Ovary (tissue), 9 donors: ENCODE data around the gene LBH. TPM values are rescaled to one million over a fixed set of nuclear protein-coding genes. Genes with fewer than 3 reads are reported as not detected.

Experiments used
- DNase-seq, 5 donors: peaks; one replicate each; pipeline ENCODE4 v3.0.0-alpha.2; 2019 to 2020
- H3K27ac ChIP-seq, 2 donors: fragments of 200-600 bp; one replicate each; pipeline versions ENCODE4 v1.5.1 to v1.8.0; 2019 to 2022
- H3K27me3 ChIP-seq: fragments of 200-600 bp; one replicate; pipeline ENCODE4 v1.8.0; 2022
- H3K36me3 ChIP-seq: fragments of 200-600 bp; sonication (generic); one replicate; pipeline ENCODE4 v1.5.1; 2019
- H3K4me1 ChIP-seq: one replicate; pipeline ENCODE4 v1.8.1; 2013; ENCODE audit warnings: mild to moderate bottlenecking, moderate library complexity; ENCODE audit not compliant: insufficient read depth
- H3K4me3 ChIP-seq: fragments of 200-600 bp; sonication (generic); one replicate; pipeline ENCODE4 v1.5.1; 2017
- H3K9me3 ChIP-seq, 2 donors: fragments of 200-600 bp in 1 of 2; sonication (generic) in 1 of 2; one replicate each; pipeline versions ENCODE4 v1.5.1 to v1.8.1; 2013 to 2019; ENCODE audit warnings: mild to moderate bottlenecking in 1 of 2, moderate library complexity in 1 of 2
- CTCF ChIP-seq, 3 donors: fragments of 450-650 bp in 2 of 3; fragments of 200-600 bp in 1 of 3; IDR thresholded peaks; one replicate each; pipeline versions ENCODE4 v1.5.1 to v1.8.0; 2016 to 2022; ENCODE audit warnings: antibody characterized with exemption in 3 of 3, mild to moderate bottlenecking in 1 of 3
- EP300 ChIP-seq: sonication (generic); formaldehyde crosslinking; IDR thresholded peaks from one replicate; pipeline ENCODE4 v1.6.1; 2017; ENCODE audit warnings: antibody characterized with exemption
- POLR2A ChIP-seq: fragments of 450-650 bp; IDR thresholded peaks from one replicate; pipeline ENCODE4 v1.6.1; 2017; ENCODE audit warnings: antibody characterized with exemption, mild to moderate bottlenecking, moderate library complexity
- WGBS, 3 donors: extraction: QIAGEN DNeasy Blood & Tissue Kit in 1 of 3; methylation state at CpG; one replicate each; pipeline versions ENCODE4 v1.1.5 to v1.1.7; 2013 to 2017; 5-methylcytosine and 5-hydroxymethylcytosine counted together
- intact Hi-C, 4 donors: fragments of 100-400 bp; cut with DNase I; formaldehyde crosslinking; loops; one replicate each; pipeline versions ENCODE4 v1.11.0 to v1.15.1; 2022 to 2023
- polyA plus RNA-seq, 2 donors: library from polyadenylated mRNA; stranded (reverse); fragments of 200-250 nt in 1 of 2; fragments of 350-450 nt in 1 of 2; fragmentation: Illumina TruSeq in 1 of 2; extraction: RNeasy Lipid Tissue Mini Kit (QIAGEN cat#74804) in 1 of 2; gene quantifications; one replicate each; pipeline ENCODE4 v1.2.3, GENCODE V29; 2013 to 2014
- total RNA-seq, 7 donors: library from RNA; depleted of rRNA in 2 of 7; stranded (reverse); fragments of >200 nt in 2 of 7; fragmentation: NEBNext Ultra II Directional in 3 of 7; extraction: Animal tissue kit (Norgen Biotek cat#: 25700) in 3 of 7; gene quantifications; one replicate each; pipeline versions ENCODE4 v1.1.0 to v1.2.4, GENCODE V29; 2016 to 2023
- donor health status: DM: no; HTN: no; CAD: no; lungs with moderate emphysema.
- donor health status: DM: no; HTN: no; CAD: no.
- donor health status: Bipolar disorder and iron deficiency.
- donor health status: DM: yes; HTN: yes; CAD: no.
- donor health status: DM: no; HTN: no; CAD: no.
- donor health status: DM: yes; HTN: yes; CAD: no.

The LBH gene
- total and polyA plus RNA-seq, 9 donors, result 50.4 to 260 (median 110) TPM

GRCh38 chr2:30285758-30286157 is 54.4 kb downstream of the LBH start:
- WGBS, 3 donors, result 80 to 90% (median 89%) methylated on average over 3 of the region's 3 CpGs
- no peaks in the 10 kb centered on the region for H3K27me3 ChIP-seq

GRCh38 chr2:30287190-30287840 is 56.0 kb downstream of the LBH start:
- 92 to 94% (median 94%) methylated on average over 1 of the region's 1 CpG for WGBS, 3 donors

More at GRCh38 chr2:30285758-30286157, 54.4 kb downstream of the LBH start:
- H3K4me3 ChIP-seq, result no peak overlapping the region
- no peak for DNase-seq
- no peak overlapping the region for H3K27ac ChIP-seq
- H3K9me3 ChIP-seq, result no peaks in the 10 kb centered on the region
- intact Hi-C loops, result no loop called here
- H3K36me3 ChIP-seq, result no peaks in the 10 kb centered on the region
- peaks cover 1% of the 10 kb centered on the region for H3K4me1 ChIP-seq
- TF ChIP-seq CTCF (IDR thresholded peaks at IDR 0.05), result no peak
- no peak for TF ChIP-seq EP300
- no peak for TF ChIP-seq POLR2A

GRCh38 chr2:30287857-30288513 is 56.7 kb downstream of the LBH start:
- H3K4me1 ChIP-seq, result peaks cover 1% of the 10 kb centered on the region
- no peaks in the 10 kb centered on the region for H3K36me3 ChIP-seq
- WGBS, 3 donors, result 38 to 49% (median 41%) methylated on average over 4 of the region's 4 CpGs
- DNase-seq, result no peak
- intact Hi-C loops, result no loop called here
- H3K27me3 ChIP-seq, result no peaks in the 10 kb centered on the region
- H3K4me3 ChIP-seq, result no peak overlapping the region
- no peak for TF ChIP-seq EP300
- no peaks in the 10 kb centered on the region for H3K9me3 ChIP-seq
- H3K27ac ChIP-seq, result no peak overlapping the region

More at GRCh38 chr2:30287190-30287840, 56.0 kb downstream of the LBH start:
- no peak for TF ChIP-seq CTCF (IDR thresholded peaks at IDR 0.05)
- no peak for TF ChIP-seq EP300
- TF ChIP-seq POLR2A, result no peak
- no peak for DNase-seq
- no peaks in the 10 kb centered on the region for H3K27me3 ChIP-seq
- H3K9me3 ChIP-seq, result no peaks in the 10 kb centered on the region
- no peaks in the 10 kb centered on the region for H3K36me3 ChIP-seq
- no peak overlapping the region for H3K4me3 ChIP-seq
- H3K27ac ChIP-seq, result no peak overlapping the region
- intact Hi-C loops, result no loop called here
- H3K4me1 ChIP-seq, result peaks cover 1% of the 10 kb centered on the region

- Histone ChIP-seq H3K4me1 (peaks cover 1% of the 10 kb centered on the region), H3K9me3 (no peaks in the 10 kb centered on the region), H3K36me3 (no peaks in the 10 kb centered on the region), H3K4me3 (no peak overlapping the region), H3K27ac (no peak overlapping the region), H3K27me3 (no peaks in the 10 kb centered on the region)
- DNase-seq, result no peak
- TF ChIP-seq POLR2A (no peak), CTCF (IDR thresholded peaks at IDR 0.05) (no peak), EP300 (no peak)
- WGBS, 3 donors, result 10 to 20% (median 19%) methylated on average over 2 of the region's 2 CpGs
- intact Hi-C loops, result no loop called here
Measured at GRCh38 chr2:30288561-30288960, 57.2 kb downstream of the LBH start.

GRCh38 chr2:30293303-30293921 is 62.1 kb downstream of the LBH start:
- H3K36me3 ChIP-seq, result no peaks in the 10 kb centered on the region
- TF ChIP-seq POLR2A (no peak), EP300 (no peak), CTCF (IDR thresholded peaks at IDR 0.05) (no peak)
- H3K27ac ChIP-seq, result no peak overlapping the region

More at GRCh38 chr2:30293303-30293921, 62.1 kb downstream of the LBH start:
- Histone ChIP-seq H3K27me3 (no peaks in the 10 kb centered on the region), H3K9me3 (no peaks in the 10 kb centered on the region), H3K4me3 (no peak overlapping the region), H3K4me1 (peaks cover 1% of the 10 kb centered on the region)
- intact Hi-C loops, result no loop called here
- no peak for DNase-seq
- WGBS, 3 donors, result 57 to 73% (median 64%) methylated on average over 12 of the region's 12 CpGs
